SHP77 (cell line): Measurements from ENCODE around the gene ASB18.
"Not testable (repeated sequence)": the region's sequence is repeated elsewhere in the genome, so short reads cannot be mapped to it uniquely, and the experiment has no call there.

Source experiments
- DNase-seq, 2 experiments: peaks; one replicate each; lab custom pipeline; 2025; lab: John Stamatoyannopoulos, UW

The ASB18 gene

DNA sequence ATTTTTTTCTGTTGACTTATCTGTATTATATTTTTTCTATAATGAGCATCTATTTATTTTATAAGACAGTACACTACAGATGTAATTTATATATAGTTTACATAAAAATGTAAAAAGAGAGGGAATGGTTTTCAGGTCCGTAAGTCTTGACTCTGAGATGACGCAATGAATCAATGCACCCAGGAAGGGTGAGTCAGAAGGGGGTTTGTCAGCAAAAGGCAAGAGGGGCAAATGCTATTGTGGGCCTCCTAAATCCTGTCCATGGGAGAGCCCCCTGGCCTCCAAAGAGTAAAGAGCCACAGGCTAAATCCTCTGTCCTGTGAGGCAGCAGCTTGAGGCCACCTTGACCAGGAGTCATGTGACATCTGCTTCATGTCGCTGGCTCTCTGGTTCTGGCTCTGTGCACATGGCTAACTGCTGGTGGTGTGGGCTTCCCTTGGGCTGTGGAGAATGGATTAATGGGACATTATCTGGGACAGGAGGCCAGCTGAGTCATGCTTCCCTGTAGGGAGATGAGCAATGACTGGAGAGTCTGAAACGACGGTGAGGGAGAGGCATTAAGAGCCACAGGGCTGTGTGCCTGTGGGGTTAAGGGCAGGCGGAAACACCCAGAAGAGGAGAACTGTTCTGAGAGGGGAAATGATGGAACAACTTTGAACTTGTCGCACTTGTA lies 22.8 kb upstream of the ASB18 start:
- no peak for DNase-seq

DNA sequence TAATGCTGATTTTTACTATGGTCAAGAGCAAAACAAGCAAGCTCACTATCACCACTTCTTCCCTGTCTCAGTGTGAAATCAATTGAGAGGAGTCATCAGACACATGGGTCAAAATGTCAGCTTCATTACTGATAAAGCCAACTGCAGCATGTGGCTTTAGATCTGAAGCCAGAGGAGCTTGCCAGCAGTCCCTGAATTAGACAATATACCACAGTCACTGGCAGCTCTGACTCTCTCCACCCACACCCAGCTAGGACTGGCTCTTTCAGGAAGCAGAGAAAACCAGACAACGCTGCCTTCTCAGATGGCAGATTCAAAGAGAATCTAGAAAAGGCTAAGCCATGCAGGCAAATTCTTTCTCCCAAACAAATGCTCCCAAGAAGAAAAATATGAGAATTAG lies 20.0 kb upstream of the ASB18 start:
- no peak for DNase-seq

DNA sequence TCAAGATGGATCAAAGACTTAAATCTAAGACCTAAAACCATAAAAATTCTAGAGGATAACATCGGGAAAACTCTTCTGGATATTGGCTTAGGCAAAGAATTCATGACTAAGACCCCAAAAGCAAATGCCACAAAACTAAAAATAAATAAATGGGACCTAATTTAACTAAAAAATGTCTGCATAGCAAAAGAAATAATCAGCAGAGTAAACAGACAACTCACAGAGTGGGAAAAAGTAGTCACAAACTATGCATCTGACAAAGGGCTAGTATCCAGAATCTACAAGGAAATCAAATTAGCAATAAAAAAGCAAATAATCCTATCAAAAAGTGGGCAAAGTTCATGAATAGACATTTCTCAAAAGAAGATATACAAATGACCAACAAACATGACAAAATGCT lies 18.2 kb upstream of the ASB18 start:
- DNase-seq, result no peak

DNA sequence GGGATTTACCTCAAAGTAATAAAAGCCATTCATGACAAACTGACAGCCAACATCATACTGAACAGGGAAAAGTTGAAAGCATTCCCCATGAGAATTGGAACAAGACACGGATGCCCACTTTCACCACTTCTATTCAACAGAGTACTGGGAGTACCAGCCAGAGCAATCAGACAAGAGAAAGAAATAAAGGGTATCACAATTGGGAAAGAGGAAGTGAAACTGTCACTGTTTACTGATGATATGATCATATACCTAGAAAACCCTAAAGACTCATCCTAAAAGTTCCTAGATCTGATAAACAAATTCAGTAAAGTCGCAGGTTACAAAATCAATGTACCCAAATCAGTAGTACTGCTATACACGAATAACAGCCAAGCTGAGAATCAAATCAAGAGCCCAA lies 17.2 kb upstream of the ASB18 start:
- DNase-seq, result no peak

DNA sequence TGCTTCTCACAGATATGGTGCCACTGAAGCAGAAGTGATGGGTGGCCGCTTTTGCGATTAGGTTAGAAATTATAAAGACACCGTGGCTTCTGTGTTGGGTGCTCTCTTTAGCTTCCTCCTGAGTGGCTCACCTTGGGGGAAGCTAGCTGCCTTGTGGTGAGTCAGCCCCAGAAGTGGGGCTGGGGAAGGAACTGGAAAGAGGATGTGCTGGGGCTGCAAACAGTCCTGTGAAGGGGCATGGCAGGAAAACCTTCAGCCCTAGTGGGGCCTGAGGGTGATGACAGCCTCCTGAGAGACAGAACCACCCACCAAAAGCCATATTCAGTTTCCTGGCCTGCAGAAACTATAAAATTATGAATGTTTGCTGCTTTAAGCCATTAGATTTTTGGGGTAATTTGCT lies 8.9 kb upstream of the ASB18 start:
- DNase-seq, result no peak

DNA sequence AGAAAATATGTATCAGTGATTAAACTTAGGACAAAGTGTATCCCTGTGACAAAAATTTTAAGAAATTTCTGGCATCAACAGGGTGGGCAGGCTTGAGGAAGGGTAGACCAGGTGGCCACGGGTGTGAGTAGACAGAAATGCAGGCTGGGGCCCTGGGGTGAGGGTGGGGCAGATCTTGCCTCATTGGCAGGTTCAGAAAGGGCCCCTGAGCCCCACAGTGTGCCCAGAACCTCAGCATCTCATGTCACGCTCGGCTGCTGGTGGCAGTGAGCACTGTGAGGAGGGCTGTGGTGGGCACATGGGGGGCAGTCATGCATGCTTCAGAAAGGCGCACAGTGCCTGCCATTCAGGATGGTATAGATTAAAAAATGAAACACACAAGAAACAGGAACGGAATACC lies 7.6 kb upstream of the ASB18 start:
- DNase-seq, result no peak

DNA sequence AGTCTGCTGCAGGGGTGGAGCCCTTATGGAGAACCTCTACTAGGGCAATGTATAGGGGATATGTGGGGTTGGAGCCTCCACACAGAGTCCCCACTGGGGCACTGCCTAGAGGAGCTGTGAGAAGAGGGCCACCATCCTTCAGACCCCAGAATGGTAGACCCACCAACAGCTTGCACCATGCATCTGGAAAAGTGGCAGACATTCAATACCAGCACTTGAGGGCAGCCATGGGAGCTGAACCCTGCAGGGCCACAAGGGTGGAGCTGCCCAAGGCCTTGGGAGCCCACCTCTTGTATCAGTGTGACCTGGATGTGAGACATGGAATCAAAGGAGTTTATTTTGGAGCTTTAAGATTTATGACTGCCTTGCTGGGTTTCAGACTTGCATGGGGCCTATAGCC lies 5.7 kb upstream of the ASB18 start:
- not testable (repeated sequence) for DNase-seq

DNA sequence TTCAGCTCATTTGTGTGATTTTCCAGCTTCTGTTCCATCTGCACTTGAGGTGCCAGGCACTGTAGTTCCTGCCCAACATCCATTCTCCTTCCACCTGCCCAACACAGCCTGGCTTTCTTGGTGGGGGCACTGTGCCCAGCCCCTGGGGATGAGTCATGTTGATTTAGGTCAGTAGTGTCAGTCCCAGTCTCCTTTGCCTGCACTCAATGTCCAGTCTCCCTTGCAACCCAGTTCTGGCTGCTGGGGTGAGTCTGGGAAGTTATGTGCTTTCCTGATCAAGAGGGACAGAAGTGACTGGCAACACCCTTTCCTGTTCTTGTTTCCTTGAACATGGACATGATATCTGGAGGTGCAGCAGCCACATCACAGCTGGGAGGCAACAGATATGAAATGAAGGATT lies 1.5 kb upstream of the ASB18 start:
- DNase-seq, result no peak

DNA sequence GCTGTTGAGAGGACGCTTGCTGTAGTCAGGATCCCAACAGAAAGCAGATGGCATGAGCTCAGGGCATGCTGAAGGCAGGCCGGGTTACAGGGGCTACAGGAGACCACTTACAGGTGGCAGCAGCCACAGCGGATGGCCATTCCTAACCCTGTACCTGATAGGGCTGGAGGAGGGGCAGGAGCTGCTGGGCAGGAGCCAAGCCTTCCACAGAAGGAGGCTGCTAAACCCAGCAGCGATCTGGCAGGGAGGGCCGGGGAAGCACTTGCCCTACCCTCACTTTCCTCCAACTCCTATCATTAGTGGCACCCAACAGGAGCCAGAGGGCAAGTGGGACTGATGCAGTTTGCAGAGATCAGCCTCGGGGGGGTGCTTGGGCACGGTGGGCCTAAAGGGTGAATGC lies 2.0 kb downstream of the ASB18 start:
- no peak for DNase-seq

DNA sequence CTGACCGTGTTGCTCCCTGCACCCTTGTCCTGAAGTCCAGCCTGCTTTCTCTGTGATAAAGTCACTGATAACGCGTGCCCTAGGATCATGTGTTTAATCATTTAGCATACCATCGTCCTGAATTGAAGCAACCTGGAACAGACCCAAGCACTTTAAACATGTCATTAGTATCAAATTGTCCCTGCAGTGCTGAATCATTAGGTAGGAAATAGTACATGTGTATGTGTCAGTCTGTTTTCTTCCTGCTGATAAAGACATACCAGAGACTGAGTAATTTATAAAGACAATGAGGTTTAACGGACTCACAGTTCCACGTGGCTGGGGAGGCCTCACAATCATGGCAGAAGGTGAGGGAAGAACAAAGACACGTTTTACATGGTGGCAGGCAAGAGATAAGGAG lies 2.8 kb downstream of the ASB18 start:
- DNase-seq, result no peak

DNA sequence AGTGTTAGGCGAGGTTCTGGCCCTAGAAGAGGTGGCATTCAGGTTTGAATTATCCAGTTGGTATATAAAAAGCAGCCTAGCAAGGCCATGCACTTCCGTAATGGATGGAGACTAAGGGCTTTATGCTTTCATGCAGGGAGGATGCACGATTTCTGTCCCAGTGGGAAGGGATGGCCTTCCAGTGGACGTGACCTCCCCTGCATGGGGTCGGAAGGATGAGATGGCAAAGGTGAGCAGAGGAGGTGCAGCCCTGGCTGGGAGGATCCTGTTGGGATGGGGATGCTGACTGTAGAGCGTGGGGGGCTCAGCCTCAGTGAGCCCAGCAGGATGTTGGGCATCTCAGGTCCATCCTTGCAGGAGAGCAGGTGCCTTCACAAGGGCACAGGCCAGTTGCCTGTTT lies 4.8 kb downstream of the ASB18 start:
- DNase-seq, result no peak

DNA sequence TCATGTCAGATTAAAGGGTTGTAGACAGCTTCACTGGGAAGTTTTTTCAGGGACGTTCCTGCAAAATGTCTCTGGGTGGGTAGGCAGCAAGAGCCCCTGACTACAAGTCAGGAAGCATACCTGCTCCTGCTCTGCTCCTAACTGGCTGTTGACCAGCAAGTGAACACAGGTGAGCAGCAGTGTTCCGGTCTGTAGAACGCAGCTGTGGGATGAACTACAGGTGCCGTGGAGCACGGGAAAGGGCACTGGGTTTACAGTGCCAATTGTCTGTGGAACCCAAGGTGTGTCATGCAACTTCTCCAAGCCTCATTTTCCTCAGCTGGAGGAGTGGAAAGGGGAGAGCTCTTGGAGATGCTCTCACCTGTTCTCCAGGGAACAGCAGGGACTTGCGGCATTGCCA lies 6.6 kb downstream of the ASB18 start:
- no peak for DNase-seq

DNA sequence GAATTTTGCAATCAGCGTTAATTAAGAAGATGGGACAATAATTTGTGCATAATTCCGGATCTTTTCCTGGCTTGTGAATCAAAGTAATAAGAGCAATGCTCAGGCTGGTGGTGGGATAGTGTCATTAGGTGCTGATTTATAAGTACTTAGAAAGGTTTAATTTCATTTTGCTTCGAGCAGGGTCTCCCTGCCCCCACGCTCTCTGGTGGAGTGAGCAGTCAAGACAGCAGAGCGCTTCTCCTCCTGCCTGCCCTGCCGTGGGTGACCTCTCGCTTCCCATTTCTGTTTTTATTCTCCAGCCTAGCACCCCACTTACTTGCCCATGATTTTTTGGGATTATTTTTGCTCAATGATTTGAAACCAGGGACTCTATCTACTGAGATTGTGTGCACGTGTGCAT lies 7.1 kb downstream of the ASB18 start:
- DNase-seq, result no peak

DNA sequence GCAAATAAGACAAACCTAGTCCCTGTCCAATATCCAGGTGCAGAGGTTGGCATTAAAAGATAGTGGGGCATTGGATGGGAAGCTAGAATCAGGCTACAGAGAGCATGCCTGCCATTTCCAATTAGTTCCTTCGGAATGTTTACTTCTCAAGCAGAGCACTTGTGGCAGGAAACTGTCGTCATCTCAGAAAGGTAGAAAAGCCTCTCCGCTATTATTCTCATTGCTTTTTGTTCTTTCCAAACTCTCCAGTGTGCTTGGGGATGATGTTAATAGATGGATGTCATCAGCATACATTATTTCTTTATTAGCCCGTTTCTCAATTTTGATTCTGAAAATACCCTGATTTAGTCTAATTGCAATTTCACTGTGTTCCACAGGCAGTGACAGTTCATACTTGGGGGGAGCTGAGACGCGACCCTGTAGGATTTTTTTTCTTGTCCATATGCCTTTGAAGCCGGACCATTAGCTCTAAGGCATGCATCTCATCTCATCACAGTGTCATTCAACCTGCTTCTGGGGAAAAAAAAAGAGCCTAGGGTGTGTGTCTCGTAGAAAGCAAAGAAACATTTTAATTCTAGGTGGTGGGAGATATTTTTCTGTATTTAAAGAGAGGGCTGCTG lies 7.7 kb downstream of the ASB18 start:
- DNase-seq, result no peak

DNA sequence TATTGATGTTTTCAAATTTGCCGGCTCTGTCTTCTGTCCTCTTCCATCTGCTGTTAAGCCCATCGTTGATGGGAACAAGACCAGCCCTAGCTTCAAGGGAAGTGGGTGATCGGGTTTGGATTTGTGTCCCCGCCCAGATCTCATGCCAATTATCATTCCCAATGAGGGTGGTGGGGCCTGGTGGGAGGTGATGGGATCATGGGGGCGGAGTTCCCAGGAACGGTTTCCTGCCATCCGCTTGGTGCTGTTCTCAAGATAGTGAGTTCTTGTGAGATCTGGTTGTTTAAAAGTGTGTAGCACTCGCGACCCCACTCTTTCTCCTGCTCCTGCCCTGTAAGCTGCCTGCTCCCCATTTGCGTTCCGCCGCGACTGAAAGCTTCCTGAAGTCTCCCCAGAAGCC lies 9.5 kb downstream of the ASB18 start:
- DNase-seq, result no peak

DNA sequence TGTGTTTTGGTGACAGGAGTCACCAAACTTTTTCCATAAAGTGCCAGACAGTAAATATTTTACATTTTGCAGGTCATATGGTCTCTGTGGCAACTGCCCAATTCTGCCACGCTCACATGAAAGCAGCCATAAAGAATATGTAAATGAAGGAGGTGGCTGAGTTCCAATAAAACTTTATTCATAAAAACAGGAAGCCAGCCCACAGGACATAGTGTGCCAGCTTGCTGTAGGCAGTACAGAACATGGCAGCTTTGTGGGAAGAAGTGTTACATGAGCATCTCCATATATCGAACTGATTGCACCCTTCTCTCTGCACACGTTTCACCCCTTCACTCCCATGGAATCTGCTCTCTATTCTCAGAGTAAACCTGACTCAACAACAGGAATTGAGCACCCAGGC lies 10.2 kb downstream of the ASB18 start:
- DNase-seq, result no peak

DNA sequence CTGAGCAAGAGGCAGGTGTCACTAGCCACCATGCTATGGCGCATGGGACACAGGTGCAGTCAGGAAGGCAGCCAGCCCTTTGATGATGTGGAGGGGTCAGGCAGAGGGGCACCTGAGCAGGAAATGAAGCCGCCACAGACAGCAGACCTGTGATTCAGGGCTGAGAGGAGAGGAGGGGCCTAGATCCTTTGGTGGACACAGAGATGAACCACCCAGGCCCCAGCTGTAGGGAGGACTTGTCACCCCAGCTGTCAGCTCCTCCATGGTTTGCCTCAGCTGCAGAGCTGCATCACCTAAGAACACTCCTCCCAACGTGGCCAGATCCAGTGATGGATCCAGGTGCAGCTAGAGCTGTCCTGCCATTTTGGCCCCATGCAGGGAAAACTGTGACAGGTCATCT lies 11.6 kb downstream of the ASB18 start:
- DNase-seq, result peak; percentile 36 to 54

DNA sequence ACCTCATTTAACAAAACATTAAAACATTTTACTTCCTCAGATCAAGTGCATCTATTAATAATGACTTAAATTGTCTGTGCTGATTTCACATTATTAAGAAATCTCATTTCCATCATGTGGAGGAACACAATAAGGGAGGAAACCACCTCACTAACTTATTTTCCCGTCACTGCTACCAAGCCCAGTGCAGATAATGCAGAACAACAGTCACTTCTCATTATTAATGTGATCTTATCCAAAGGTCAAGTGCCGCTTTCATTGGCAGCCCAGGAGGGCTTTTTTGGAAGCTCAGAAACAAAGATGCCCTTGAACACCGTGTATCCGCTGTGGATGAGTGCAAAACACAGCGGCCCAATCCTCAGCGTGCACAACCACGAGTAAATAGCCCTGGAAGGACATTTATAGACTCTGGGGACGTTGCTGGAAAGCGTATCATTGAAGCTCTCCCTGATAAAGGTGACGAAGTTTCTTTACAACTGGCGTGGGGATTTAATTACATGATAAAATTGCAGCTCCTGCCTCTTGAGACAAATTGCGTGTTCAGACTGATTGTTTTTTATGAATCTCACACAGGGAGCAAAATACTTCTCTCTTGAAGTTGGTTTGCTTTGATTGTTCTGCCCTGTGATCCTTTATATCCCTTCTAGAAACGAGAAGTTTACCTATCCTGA lies 13.2 kb downstream of the ASB18 start:
- peak; percentile 24 to 41 for DNase-seq

DNA sequence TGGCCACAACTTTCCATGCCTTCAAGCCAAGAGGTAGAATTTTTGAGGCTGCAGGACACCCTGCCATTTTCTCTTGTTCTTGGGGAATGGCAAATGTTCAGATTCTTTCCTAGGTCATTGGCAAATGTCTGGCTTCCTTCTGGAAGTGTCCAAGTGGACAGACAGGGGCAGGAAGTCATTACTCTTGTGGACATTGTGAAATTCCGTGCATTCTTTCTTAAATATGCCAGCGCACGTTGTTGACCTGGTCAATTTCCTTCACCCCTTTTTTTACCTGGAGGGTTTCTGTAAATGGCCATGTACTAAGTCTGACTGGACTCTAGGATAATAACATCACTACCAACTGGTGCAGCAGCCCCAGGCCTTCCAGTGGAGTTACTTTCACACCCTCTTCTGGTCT lies 13.9 kb downstream of the ASB18 start:
- DNase-seq, result no peak

DNA sequence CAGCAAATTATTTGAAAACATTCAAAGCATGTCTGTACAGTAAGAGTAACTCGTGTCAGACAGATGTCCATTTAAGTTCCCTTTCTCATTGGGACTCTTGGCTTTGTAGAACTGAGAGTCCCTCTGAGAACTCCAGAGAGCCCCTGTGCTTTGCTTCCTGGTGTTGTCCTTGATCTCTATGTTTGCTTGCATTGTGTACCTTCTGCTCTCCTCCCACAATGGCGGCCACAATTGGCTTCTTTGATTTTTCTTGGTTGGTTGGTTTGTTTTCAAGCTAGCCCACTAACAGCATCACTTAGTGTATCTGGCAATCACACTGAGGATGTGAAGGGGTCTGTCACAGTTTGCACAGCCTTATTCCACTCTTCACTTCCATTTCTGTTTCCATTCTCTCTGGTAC lies 15.1 kb downstream of the ASB18 start:
- no peak for DNase-seq

DNA sequence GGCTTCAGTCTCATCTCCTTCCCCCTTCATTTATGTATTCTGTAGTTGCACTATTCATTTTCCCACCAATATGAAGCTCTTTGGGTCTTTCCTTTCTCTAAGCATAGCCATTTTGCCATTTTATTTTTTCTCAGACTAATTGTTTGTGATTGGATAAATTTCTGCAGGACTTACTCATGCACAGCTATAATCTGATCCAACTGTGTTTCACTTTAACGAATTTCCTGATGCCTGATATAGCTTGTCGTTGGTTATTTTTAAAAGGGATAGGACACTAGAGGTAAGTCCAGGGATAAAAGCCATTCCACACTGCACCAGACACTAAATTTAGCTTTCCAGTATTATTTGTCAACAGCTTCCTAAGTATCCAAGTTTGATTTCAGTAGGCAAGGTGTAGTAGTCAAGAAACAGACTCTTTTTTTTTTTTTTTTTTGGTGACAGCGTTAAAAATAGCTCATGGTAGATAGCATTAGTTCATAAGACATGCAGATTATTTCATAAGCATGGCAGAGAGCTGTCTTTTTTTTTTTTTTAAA lies 17.4 kb downstream of the ASB18 start:
- DNase-seq, result no peak

DNA sequence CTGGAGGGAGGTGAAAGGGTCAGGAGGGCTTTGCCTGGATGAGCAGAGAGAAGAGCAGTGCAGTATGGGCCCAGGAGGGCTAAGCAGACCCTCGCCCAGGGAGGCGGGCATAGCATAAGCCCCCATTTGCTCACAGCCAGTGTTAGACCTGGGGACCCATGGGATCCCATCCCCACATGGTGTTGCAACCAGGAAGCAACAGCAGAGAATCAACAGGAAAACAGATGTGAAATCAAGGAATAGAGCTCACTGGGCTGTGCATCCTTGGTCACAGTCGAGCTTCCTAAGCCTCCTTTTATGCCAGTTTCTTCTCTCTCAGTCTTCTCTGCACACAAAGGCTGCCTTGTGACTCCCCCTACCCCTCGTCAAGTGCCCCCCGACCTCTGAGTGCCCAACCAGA lies 19.9 kb downstream of the ASB18 start:
- no peak for DNase-seq

DNA sequence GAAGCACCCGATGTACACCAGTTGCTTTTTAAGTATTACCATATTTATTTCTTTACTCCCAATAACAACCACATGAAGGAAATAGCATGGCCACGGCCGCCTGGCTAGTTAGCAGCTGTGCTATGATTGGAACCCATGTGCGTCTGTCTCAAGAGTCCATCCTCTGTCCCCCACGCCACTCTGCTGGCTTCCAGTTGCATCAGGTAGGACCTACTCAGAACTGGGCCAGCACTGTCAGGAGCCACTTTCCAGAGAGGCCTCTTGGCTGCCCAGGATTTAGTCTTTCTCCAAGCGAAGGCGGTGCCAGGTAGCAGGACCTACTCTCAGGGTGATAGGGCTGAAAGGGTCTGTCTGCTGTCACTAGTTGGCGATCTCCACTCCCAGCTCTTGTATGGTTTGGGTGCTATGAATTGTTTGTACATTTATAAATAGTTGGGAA lies 22.1 kb downstream of the ASB18 start:
- no peak for DNase-seq
